HT1080 (cell line): ENCODE results near the gene ANKS1A. TPM values are rescaled to one million over a fixed set of nuclear protein-coding genes. Genes with fewer than 3 reads are reported as not detected.
"Not testable (repeated sequence)": the region's sequence is repeated elsewhere in the genome, so short reads cannot be mapped to it uniquely, and the experiment has no call there.

Experiments
- DNase-seq: peaks from one replicate; pipeline ENCODE4 v3.0.0-alpha.2; 2015; ENCODE audit warnings: low read depth
- total RNA-seq: library from RNA; depleted of rRNA; stranded (reverse); fragments of >200 nt; shearing (Covaris generic); gene quantifications from 2 replicates; pipeline ENCODE4 v1.2.3, GENCODE V29; 2014

ANKS1A gene
- total RNA-seq, 1 experiment from 2014 or later = 7.3 TPM

DNA sequence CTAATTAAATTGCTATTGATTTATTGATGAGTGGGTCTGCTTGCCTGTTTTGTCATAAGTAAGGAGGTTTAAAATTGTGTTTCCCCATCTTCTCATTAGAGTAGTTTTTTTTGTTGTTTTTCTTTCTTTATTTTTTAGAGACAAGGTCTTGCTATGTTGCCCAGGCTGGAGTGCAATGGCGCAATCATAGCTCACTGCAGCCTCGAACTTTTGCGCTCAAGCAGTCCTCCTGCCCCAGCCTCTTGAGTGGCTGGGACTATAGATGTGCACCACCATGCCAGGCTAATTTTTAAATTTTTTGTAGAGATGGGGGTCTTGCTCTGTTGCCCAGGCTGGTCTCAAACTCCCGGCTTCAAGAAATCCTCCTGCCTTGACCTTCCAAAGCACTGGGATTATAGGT lies 31.0 kb downstream of the ANKS1A start:
- no peak for DNase-seq

DNA sequence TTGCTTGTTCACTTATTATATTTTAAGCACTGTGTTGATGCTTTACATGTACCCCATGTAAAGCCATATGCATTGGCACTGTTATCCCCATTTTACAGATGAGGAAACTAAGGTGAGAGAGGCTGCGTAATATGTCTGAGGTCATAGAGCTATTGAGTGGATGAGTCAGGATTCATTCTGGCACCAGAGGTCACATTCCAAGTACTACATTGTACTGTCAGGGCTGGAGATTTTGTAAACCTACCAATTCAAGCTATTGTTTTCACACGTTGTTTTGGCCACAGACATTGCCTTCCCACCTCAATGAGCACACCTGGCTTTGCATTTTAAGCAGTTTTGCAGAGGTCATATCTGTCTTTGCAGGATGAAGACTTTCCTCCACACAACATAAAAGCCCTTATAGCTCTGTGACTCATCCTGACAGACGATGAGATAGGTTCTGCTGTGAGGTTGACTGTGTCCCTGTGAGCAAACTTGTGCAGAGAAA lies 33.2 kb downstream of the ANKS1A start:
- peak; percentile 80 for DNase-seq

DNA sequence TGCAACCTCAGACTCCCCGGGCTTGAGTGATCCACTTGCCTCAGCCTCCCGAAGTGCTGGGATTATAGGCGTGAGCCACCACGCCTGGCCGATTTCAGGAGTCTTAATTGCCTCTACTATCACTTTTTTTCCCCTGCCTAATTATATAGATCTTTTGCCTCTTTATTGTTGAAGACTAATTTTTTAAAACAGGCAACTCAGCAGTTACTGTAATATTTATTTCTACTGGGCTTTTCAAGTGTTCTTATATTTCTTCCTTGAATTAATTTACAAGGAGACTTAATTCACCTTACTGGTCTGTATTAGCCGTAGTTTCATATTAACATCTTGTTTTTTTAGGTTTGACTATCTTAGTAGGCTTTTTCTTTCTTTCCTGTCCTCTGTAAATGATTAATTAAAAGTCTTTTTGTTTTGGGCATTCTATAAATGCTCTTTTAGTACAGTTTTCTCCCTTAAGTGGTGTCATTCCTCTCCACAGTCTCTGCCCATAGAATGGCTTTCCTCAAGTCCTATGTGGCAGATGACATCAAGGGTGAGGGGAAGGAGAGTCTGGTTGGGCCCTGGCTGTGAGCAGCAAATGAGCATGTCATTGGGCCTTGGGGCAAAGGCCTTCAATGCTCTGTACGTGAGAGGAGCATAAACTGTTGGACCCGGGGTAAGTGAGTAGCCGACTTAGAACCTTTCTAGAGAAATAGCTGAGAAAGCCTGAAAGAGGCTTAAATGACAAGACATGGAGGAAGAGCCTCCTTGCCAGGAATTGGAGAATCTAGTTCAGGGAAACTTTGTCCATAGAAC lies 36.0 kb downstream of the ANKS1A start:
- DNase-seq = no peak

DNA sequence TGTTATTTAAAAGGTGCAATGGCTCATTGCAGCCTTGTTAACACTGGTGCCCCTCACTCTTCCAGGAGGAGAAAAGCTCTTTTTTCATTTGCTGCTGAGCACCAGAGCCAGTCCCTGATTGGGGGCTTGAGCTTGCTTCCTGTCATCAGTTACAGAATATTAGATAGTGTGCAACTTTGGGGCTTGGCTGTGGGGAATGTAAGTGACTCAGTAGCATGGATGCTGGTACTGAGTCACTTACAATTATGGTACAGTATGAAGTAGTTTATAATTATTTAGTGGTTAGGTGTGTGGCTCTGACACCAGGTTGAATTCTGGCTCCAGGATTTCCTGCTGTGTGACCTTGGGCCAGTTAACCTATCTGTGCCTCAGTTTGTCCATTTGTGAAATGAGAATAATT lies 37.6 kb downstream of the ANKS1A start:
- DNase-seq = peak; percentile 71

DNA sequence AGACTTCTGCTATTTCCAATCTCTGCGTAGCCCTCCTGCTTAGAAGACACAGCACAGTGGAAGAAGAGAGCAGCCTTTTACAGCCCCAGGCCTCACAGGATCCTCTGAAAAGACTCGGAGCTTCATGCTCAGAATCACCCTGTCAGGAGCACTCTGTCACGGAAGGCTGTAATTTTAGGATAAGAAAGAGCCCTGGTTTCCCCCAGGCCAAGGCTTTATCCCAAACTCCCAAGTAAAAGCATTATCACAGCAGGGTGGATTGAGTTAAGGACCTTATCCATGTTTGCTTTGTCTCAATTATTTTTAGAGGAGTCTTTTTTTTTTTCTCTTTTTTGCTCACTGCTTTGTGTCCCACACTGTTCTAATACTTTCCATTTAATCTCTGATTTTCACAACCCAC lies 39.2 kb downstream of the ANKS1A start:
- DNase-seq = no peak

DNA sequence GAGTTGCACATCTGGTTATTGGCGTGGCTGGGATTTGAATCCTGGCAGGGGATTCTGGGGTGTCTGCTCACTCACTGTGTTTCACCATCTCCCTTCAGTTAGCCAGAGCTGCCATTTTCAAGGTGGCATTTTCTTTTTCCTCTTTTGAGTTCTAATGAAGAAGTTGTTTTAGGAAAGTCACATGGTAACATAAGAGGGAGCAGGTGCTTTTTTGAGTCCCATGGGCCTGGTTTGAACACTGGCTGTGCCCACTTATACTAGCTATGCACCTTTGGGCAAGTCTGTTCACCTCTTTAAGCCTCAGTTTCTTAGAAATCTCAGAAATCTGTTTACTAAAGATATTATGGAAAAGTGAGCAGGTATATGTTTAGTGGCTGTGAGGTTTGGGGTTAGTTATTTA lies 39.6 kb downstream of the ANKS1A start:
- DNase-seq = no peak

DNA sequence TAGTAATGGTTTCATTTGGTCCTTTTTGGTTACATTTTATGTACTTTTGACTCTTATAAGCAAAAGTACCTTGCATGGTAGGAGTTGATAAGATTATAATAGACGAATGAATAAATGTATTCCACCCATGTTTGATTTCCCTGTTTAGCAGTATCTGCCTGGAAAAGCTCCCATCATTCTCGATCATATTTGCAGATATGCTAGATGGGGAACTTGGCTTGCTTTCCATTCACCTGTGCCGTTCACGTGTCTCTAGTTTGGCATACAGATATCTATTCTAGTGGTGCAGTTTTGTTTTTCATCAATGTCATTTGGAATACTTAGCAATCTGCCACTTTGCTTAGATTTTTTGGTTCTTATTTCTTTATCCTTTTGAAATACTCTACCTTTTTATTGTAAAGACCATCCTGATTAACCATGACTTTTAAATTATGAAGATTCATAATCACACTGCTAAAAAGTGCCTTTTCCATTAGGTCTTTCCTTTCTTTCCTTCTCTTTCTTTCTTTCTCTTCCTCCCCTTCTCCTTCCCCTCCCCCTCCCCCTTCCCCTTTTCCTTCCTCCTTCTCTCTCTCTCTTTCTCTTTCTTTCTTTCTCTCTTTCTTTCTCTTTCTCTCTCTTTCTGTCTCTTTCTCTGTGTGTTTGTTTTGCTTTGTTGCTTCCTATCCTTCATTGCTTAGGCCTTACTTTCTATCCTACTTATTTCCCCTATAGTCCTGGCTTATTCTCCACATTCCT lies 40.4 kb downstream of the ANKS1A start:
- no peak for DNase-seq

DNA sequence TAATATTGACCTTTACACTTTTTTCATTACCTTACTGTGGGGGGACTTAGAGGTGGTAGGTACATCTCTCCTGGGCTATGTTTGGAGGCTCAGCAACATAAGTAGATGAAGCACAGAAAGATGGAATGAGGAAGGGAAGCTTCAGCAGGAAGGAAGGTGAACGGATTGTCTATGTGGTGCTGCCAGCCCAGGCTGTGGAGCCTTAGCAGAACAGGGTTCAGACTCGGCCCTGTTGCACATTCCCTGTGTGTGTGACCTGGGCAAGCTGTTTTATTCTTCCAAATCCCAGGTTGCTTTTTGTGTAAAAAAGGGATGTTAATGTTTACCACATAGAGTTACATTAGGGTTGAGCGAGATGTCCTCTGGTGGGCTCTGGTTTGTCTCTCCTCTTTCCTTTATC lies 41.2 kb downstream of the ANKS1A start:
- DNase-seq = no peak

DNA sequence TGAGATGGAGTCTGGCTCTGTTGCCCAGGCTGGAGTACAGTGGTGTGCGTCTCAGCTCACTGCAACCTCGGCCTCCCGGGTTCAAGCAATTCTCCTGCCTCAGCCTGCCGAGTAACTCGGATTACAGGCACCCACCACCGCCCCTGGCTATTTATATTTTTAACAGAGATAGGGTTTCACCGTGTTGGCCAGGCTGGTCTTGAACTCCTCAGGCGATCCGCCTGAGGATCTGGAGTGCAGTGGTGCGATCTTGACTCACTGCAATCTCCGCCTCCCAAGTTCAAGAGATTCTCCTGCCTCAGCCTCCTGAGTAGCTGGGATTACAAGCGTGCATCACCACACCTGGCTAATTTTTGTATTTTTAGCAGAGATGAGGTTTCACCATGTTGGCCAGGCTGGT lies 43.1 kb downstream of the ANKS1A start:
- not testable (repeated sequence) for DNase-seq

DNA sequence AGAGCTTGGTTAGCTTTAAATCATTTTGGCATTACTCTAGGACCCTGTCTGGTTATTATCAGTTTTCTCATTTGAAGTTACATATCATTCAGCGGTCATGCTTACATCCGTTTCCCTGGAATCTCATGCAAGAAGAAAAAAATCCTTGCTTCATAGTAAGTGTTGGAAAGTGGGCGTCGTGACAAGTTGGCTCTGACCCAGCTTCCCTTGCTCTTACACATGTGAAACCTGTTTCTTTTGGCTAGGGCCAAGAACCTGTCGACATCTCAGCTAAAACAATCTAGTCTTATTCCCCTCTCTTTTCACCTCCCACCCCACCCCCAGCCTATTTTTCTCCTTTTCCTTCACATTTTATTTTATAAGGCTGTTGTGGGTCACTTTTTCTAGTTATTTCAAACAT lies 45.5 kb downstream of the ANKS1A start:
- DNase-seq = no peak

DNA sequence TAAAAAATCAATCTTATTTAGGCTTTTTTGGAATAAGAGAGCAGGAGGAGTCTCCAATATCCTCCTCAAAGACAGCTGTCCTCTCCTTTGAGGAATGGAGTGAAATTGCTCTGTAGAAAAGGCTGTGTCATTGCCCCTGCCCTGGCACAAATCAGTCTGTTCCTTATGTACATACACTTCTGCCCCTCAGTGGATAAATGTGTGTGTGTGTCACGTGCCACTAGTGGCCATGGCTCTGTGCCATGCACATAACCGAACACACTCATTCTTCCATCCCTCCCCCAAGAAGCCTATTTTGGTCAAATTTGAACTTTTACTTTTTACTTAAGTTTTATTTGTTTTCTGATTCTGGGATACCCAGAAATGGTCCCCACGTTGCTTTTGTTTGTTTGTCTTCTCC lies 49.2 kb downstream of the ANKS1A start:
- no peak for DNase-seq

DNA sequence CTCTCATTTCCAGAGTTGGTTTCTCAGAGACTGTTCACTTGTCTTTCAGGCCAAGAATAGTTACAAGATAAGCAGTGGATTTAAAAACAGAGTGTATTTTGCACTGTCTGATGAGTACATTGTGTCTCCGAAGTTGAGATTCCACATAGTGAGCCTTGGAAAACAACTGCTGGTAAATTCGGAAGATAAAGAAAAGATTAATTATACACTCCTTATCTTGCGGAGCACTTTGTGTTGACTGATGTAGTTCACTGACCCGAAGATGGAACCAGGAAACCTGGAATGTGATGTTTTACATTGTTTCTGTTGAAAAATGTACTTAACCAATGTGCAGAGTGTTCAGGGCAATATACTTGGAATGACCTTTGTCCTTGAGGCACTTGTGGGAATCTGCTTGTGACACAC lies 51.0 kb downstream of the ANKS1A start:
- no peak for DNase-seq

DNA sequence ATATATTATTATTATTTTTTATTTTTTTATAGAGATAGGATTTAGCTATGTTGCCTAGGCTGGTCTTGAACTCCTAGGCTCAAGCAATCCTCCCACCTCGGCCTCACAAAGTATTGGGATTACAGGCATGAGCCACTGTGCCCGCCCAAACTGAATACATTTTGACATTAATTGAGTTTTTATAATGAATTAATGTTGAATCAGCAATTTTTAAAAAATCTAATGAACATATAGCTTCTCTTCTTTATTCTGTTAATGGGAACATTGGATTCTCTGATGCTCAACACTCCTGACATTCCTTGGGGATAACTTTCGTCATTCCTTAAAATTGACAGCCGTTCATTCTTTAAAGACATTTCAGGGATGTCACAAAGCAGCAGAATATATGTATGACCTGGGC lies 52.4 kb downstream of the ANKS1A start:
- DNase-seq = no peak

DNA sequence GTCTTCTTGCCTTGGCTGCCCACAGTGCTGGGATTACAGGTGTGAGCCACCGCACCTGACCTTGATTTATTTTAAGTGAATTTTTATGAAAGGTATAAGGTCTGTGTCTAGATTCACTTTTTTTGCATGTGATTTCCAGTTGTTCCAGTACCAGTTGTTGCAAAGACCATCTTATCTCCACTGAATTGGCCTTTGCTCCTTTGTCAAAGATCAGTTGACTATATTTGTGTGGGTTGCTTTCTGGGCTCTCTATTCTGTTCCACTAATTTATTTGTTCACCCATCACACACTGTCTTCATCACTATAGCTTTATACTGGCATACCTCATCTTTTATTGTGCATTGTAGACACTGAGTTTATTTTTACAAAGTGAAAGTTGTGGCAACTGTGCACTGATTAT lies 56.3 kb downstream of the ANKS1A start:
- DNase-seq = no peak

DNA sequence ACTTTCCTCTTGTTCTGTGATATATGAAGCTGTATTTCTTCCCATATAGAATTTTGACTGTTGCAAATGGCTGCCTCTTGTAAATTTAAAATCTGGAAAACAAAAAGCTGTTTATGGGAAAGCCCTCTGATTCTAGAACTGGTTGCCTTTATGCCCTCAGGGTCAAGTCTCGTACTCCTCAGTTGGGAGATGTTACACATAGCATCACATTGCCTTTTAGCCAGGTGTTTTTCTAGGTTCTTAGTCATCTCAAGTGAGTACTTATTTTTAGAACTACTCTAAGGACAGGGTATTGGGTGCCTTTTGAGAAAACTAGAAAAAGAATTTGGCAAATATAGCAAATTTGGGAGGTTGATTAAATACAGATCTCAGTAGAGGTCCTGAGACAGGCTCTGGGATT lies 58.5 kb downstream of the ANKS1A start:
- DNase-seq = no peak

DNA sequence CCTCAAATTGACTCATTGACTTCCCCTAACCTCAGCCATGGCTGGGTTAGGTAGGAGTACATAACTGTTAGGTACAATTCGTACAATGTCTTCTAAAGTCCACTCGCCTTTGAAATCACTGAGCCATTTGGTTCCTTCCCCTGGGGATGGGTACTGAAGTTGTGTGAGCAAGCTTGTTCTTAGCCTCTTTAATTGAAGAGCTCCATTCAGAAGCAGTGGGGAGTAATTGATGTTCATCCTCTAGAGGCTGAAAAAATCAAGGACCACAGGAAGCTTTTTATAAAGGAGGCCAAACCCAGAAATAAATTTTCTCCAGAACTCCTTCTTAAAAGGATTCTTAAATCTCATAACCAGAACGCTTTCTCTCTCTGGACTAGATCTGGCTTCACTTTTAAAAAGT lies 60.6 kb downstream of the ANKS1A start:
- no peak for DNase-seq

DNA sequence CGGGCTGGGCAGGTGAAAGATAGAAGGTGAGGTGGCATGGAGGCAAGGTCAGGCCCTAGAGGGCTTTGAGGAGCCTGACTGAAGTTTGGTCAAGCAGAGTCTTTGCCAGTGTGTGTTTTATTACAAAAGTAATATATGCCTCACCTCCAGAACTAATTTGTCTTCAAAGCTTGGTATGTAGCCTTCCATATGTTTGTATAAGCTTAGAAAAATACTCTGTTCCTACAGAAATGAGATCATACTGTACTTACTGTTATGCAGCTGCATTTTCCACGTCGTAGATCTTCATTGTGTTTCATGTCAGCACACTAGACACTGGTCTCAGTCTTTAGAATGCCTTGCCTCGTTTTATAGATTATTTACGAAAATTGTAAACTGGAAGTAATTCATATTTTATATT lies 61.8 kb downstream of the ANKS1A start:
- no peak for DNase-seq

DNA sequence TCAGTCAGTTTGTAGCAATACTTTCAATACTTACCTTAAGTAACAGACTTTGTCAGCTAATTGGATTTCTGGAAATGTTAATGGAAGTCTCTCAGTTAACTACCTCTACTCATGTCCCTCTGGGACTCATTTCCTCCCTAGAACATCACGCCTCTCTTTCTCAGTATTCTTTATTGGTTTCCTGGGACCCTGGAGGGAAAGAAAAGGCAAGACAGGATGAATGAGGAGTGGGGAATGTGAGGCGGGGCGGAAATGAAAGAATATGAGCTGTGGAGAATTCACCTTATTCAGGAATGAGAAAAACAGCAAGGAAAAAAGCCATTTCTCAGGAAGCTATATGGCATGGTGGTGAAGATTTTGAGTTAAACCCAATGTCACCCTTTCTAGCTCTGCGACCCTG lies 62.7 kb downstream of the ANKS1A start:
- no peak for DNase-seq

DNA sequence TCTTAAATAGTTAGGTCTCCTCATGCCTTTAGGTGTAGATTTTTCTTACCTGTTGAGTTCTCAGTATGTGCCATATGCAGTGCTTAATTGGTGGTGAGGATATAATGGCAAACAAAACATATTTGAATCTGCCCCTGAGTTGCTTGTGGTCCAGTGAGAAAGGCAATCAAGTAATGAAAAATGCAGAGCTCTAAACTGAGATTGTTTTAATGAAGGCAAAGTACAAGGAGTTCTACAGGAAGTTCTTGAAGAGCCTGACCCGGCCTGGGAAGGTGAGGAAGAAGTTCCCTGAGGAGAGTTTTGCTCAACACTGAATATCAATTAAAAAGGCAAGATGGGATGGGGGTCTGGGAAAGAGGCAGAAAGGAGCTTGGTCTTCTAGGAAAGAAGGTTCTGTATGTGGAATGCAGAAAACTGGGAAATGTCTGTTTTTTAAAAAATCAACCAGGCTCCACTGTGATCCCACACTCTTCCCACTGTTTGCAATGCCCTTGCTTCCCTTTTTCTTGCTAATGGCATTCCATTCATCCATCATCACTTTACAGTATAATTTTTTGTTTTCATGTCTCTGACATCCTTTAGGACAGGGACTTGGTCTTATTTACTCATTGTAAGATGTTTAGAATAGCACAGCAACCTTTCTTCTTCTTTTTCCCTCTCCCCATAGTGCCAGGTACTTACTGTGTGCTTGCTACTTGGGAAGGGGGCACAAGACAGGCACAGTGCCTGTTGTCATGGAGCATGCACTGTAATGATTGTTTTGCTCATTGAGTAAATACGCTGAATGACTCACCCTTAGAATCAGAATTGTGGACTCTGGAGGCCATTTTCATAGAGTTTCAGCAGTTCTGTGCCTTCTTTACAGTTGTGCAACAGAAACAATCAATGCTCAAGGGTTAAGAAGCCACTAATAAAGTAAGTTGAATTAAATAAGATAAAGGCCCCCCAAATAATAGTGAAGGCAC lies 64.3 kb downstream of the ANKS1A start:
- peak; percentile 61 for DNase-seq

DNA sequence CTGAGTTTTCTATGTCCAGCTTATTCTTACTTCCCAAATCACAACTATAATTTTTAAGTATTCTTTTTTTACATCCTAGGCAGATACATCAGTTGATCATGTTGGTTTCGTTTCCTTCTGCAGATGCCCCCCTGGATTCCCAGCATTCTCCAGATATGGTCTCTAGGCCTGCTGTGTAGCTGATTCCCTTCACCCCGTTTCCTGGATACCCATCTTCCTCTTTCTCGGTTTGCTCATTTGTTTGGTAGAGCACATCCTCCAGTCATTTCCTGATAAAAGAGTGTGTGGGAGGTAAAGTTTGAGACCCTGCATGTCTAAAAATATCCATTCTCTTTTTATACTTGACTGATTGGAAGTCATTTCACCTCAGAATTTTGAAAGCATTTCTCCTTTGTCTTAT lies 66.4 kb downstream of the ANKS1A start:
- DNase-seq = no peak

DNA sequence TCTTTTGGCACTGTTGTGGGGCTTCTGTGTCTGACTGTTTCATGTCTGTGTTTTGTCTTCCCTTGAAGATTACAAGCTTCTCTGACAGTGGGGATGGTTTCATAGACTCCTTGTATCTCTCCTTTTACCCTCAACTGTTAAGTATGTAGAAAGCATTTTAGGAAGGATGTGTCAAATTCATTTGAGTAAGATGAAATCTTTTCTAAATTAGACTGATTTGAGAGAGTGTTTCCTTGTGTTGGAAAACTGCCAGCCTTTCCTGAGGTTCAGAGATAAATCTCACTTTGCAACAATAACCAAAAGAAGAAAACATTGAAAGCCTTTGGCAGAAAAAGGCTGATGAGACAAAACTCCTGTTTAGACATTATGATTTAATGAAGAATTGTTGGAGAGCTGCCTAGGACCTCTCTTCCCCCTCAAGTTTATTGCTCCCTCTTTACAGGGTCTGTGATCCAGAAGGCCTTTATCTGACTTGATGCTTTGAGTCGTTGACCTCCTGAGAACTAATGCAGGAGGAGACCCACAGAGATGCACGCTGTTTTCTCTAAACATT lies 68.3 kb downstream of the ANKS1A start:
- no peak for DNase-seq
